ENCODE measurements around the gene SPCS1. TPM values are rescaled to one million over a fixed set of nuclear protein-coding genes. Genes with fewer than 3 reads are reported as not detected.

The SPCS1 gene
- polyA plus RNA-seq, 1 experiment, result 161 TPM

DNA sequence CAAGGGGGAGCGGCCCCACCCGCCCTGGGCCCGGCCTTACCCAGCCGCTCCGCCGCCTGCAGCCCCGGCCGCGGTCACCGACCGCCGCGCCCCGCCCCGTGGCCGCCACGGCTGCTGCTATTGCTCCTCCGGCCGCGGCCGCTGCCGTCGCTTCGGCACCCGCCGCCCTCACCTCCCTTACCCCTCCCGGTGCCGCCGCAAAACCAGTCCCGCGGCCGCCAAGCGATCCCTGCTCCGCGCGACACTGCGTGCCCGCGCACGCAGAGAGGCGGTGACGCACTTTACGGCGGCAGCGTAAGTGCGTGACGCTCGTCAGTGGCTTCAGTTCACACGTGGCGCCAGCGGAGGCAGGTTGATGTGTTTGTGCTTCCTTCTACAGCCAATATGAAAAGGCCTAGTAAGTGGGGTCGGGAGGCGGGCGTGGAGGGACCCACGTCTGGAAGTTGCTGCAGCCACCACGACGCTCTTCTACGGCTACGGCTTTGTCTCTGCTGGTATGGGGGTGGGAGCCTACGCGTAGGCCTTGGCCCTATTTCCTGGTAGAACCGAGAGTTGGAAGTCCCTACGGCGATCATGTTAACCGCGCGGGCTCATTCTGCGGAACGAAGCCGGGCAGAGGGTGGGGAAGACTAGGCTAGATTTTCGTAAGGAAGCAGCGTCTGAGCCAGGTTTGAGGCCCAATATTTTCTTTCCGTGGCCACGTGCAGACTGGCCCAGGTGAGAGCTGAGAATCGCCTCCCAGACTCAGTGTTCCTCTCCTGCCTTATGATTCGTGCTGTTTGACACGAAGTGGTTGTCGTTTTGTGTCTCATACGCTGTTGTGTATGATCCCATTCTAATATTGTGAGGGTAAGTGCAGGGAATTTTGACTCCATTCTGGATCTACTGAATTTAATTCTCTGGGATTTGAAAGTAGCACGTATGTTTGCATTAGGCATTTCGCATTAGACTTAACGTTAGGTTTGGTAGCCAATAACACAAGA lies 19.9 kb upstream of the SPCS1 start, which contains the start of the genes GNL3 and PBRM1:
Gene GNL3, plus strand, starts transcription at position 324 of the 983 bp plus-strand sequence. Its CDS starts 61 bp downstream, at position 385.
Gene PBRM1, minus strand, starts transcription at position 205 of the 983 bp plus-strand sequence.
- no peaks in the 10 kb centered on the region for H3K9me3 ChIP-seq (ENCODE audit: control insufficient read depth, insufficient read depth, low read length)
- ChIA-PET POLR2A (interaction anchor here (0.5 to 1.2 kb wide), 5 partner anchors 11 to 343 kb away, joined by 3 to 4 read pairs (median 4); partner anchors contain the start of genes GLT8D1, SPCS1 and UQCC5), CTCF (no interaction called here)
- H3K27ac ChIP-seq (ENCODE audit: low read depth, low read length), result peak within 1 kb of the TSS; percentile 81
- no peak for TF ChIP-seq CTCF (IDR thresholded peaks at IDR 0.05; ENCODE audit: low read depth, low read length)
- peak; percentile 85 for DNase-seq (ENCODE audit: low read depth, low spot score)
- peak within 1 kb of the TSS; percentile 99 for H3K4me3 ChIP-seq (ENCODE audit: low read depth, low read length)
- no peaks in the 10 kb centered on the region for H3K27me3 ChIP-seq (ENCODE audit: control insufficient read depth, insufficient read depth, low read length)

- TF ChIP-seq CTCF (IDR thresholded peaks at IDR 0.05; ENCODE audit: low read depth, low read length), result no peak
- Histone ChIP-seq H3K27me3 (ENCODE audit: control insufficient read depth, insufficient read depth, low read length) (no peaks in the 10 kb centered on the region), H3K27ac (ENCODE audit: low read depth, low read length) (no peak overlapping the region)
Measured at GRCh38 chr3:52688266-52688665, 17.6 kb upstream of the SPCS1 start.

GRCh38 chr3:52689151-52689550 lies 16.8 kb upstream of the SPCS1 start:
- H3K27me3 ChIP-seq (ENCODE audit: control insufficient read depth, insufficient read depth, low read length), result no peaks in the 10 kb centered on the region
- no peak overlapping the region for H3K4me3 ChIP-seq (ENCODE audit: low read depth, low read length)
- no peak for TF ChIP-seq CTCF (IDR thresholded peaks at IDR 0.05; ENCODE audit: low read depth, low read length)
- H3K9me3 ChIP-seq (ENCODE audit: control insufficient read depth, insufficient read depth, low read length), result no peaks in the 10 kb centered on the region
- no peak overlapping the region for H3K27ac ChIP-seq (ENCODE audit: low read depth, low read length)
- ChIA-PET POLR2A (interaction anchor here (1.1 kb wide), 1 partner anchor 16 kb away, joined by 3 read pairs; the partner anchor contains the start of genes GLT8D1 and SPCS1), CTCF (no interaction called here)
- DNase-seq (ENCODE audit: low read depth, low spot score), result no peak

More at GRCh38 chr3:52688266-52688665, 17.6 kb upstream of the SPCS1 start:
- no peak overlapping the region for H3K4me3 ChIP-seq (ENCODE audit: low read depth, low read length)
- POLR2A ChIA-PET, result no interaction called here
- CTCF ChIA-PET, result no interaction called here
- H3K9me3 ChIP-seq (ENCODE audit: control insufficient read depth, insufficient read depth, low read length), result no peaks in the 10 kb centered on the region
- no peak for DNase-seq (ENCODE audit: low read depth, low spot score)

GRCh38 chr3:52690560-52690959 lies 15.3 kb upstream of the SPCS1 start:
- ChIA-PET POLR2A (interaction anchor here (1.8 kb wide), 1 partner anchor 20 kb away, joined by 4 read pairs; no protein-coding TSS in a partner anchor), CTCF (no interaction called here)
- no peaks in the 10 kb centered on the region for H3K9me3 ChIP-seq (ENCODE audit: control insufficient read depth, insufficient read depth, low read length)
- DNase-seq (ENCODE audit: low read depth, low spot score), result no peak
- no peak for TF ChIP-seq CTCF (IDR thresholded peaks at IDR 0.05; ENCODE audit: low read depth, low read length)
- H3K27me3 ChIP-seq (ENCODE audit: control insufficient read depth, insufficient read depth, low read length), result no peaks in the 10 kb centered on the region
- H3K27ac ChIP-seq (ENCODE audit: low read depth, low read length), result no peak overlapping the region
- no peak overlapping the region for H3K4me3 ChIP-seq (ENCODE audit: low read depth, low read length)

- Histone ChIP-seq H3K9me3 (ENCODE audit: control insufficient read depth, insufficient read depth, low read length) (no peaks in the 10 kb centered on the region), H3K27ac (ENCODE audit: low read depth, low read length) (no peak overlapping the region), H3K4me3 (ENCODE audit: low read depth, low read length) (no peak overlapping the region), H3K27me3 (ENCODE audit: control insufficient read depth, insufficient read depth, low read length) (no peaks in the 10 kb centered on the region)
- CTCF ChIA-PET, result interaction anchor here (0.5 kb wide), 1 partner anchor 372 kb away, joined by 3 read pairs; no protein-coding TSS in a partner anchor
- POLR2A ChIA-PET, result no interaction called here
- DNase-seq (ENCODE audit: low read depth, low spot score), result no peak
- no peak for TF ChIP-seq CTCF (IDR thresholded peaks at IDR 0.05; ENCODE audit: low read depth, low read length)
Measured at GRCh38 chr3:52693071-52693470, 12.8 kb upstream of the SPCS1 start.
